Ascending aorta (tissue), 2 donors: Measurements from ENCODE around the gene BRPF3. TPM values are rescaled to one million over a fixed set of nuclear protein-coding genes. Genes with fewer than 3 reads are reported as not detected.

Experiments used
- DNase-seq, 2 donors: peaks; one replicate each; pipeline ENCODE4 v3.0.0-alpha.2; 2019; ENCODE audit warnings: low spot score in 2 of 2
- H3K27ac ChIP-seq, 2 donors: fragments of 200-600 bp; sonication (generic); one replicate each; pipeline ENCODE4 v1.5.1; 2016 to 2017; ENCODE audit warnings: mild to moderate bottlenecking in 1 of 2
- H3K27me3 ChIP-seq: fragments of 200-600 bp; sonication (generic); one replicate; pipeline ENCODE4 v1.5.1; 2017
- H3K36me3 ChIP-seq, 2 donors: fragments of 200-600 bp; sonication (generic); one replicate each; pipeline ENCODE4 v1.5.1; 2016
- H3K4me1 ChIP-seq, 2 donors: fragments of 200-600 bp; sonication (generic); one replicate each; pipeline ENCODE4 v1.5.1; 2016 to 2017; ENCODE audit warnings: mild to moderate bottlenecking in 1 of 2
- H3K4me3 ChIP-seq, 2 donors: fragments of 200-600 bp; sonication (generic); one replicate each; pipeline ENCODE4 v1.5.1; 2016 to 2017; ENCODE audit warnings: mild to moderate bottlenecking in 1 of 2
- H3K9me3 ChIP-seq, 2 donors: fragments of 200-600 bp; sonication (generic); one replicate each; pipeline ENCODE4 v1.5.1; 2016
- intact Hi-C: fragments of 100-400 bp; cut with DNase I; formaldehyde crosslinking; loops from one replicate; pipeline ENCODE4 v1.15.1; 2023
- total RNA-seq: library from RNA; depleted of rRNA; stranded (reverse); fragments of >200 nt; gene quantifications from one replicate; pipeline ENCODE4 v1.1.0, GENCODE V29; 2016
- TF ChIP-seq, protein P1 (sequence below), 3 experiments: fragments of 200-600 bp in 2 of 3; fragments of 450-650 bp in 1 of 3; sonication (generic) in 2 of 3; IDR thresholded peaks; one replicate each; pipeline ENCODE4 v1.5.1; 2016 to 2019; ENCODE audit warnings: antibody characterized with exemption in 3 of 3, mild to moderate bottlenecking in 1 of 3, moderate library complexity in 1 of 3

The BRPF3 gene
- total RNA-seq, 1 donor from 2014 or later: 26.5 TPM

DNA sequence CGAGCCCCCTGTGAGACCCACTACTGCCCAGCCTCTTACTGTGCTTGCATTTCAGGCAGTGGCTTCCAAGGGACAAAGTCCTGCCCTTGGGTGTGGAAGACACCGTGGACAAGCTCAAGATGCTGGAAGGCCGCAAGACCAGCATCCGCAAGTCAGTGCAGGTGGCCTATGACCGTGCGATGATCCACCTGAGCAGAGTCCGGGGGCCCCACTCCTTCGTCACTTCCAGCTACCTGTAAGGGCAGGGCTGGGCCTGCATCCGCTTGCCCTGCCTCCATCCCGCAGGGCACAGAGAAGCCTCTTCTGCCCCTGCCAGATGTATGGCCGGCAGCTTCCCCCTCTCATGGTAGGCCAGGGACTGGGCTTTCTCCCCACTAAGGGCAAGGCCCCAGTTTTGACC is 33.8 kb downstream of the BRPF3 start:
- Histone ChIP-seq H3K4me1 (no peaks in the 10 kb centered on the region), H3K27ac (no peak overlapping the region), H3K4me3 (no peak overlapping the region), H3K27me3 (no peaks in the 10 kb centered on the region), H3K36me3 (peaks cover 42 to 78% of the 10 kb centered on the region in 2 donors), H3K9me3 (no peaks in the 10 kb centered on the region)
- TF ChIP-seq, protein P1, sequence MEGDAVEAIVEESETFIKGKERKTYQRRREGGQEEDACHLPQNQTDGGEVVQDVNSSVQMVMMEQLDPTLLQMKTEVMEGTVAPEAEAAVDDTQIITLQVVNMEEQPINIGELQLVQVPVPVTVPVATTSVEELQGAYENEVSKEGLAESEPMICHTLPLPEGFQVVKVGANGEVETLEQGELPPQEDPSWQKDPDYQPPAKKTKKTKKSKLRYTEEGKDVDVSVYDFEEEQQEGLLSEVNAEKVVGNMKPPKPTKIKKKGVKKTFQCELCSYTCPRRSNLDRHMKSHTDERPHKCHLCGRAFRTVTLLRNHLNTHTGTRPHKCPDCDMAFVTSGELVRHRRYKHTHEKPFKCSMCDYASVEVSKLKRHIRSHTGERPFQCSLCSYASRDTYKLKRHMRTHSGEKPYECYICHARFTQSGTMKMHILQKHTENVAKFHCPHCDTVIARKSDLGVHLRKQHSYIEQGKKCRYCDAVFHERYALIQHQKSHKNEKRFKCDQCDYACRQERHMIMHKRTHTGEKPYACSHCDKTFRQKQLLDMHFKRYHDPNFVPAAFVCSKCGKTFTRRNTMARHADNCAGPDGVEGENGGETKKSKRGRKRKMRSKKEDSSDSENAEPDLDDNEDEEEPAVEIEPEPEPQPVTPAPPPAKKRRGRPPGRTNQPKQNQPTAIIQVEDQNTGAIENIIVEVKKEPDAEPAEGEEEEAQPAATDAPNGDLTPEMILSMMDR (IDR thresholded peaks at IDR 0.05): no peak
- intact Hi-C loops: no loop called here
- DNase-seq: no peak

DNA sequence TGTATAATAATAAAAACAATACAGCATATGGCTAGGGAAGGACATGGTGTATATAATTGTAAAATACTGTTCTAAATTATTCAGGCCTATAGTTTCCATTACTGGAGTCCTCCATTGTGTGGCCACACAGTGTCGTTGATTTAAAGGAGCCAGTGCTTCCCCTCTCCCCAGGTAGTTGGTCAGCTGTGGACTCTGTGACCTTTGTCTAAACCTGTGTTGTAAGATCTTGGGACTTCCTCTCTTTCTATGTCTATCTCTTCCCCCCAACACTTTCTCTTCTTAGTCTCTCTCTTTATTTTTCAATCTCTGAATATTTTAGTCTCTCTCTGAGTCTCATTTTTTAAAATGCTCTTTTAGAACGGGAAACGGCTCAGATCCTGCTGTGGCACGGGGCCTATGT is 35.6 kb downstream of the BRPF3 start:
- Histone ChIP-seq H3K27ac (no peak overlapping the region), H3K4me1 (no peaks in the 10 kb centered on the region), H3K9me3 (no peaks in the 10 kb centered on the region), H3K27me3 (no peaks in the 10 kb centered on the region), H3K4me3 (no peak overlapping the region), H3K36me3 (peaks cover 35 to 63% of the 10 kb centered on the region in 2 donors)
- intact Hi-C loops: no loop called here
- DNase-seq: no peak
- TF ChIP-seq, protein P1 (IDR thresholded peaks at IDR 0.05): no peak

DNA sequence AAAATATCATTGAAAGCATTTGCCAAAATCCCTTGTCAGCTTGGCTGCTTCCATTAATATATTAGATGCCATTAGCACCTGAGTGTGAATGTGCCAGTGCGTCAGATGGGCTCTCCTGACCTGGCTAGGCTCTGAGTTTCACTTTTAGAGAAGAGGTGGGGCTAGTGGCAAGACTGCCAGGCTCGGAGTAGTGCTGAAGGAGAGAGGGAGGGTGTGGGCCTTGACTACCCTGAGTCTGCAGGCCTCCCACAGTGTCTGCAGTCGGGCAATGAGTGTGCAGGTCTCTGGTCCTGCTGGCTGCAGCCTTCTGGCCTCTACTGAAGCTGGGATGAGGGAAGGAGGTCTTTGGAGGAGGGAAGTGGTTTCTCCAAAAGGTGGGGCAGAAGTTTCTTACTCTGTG is 38.8 kb downstream of the BRPF3 start:
- Histone ChIP-seq H3K9me3 (no peaks in the 10 kb centered on the region), H3K4me3 (no peak overlapping the region), H3K27me3 (no peaks in the 10 kb centered on the region), H3K4me1 (no peaks in the 10 kb centered on the region), H3K27ac (no peak overlapping the region), H3K36me3 (peaks cover 18 to 33% of the 10 kb centered on the region in 2 donors)
- DNase-seq: no peak
- TF ChIP-seq, protein P1 (IDR thresholded peaks at IDR 0.05): no peak
- intact Hi-C loops: no loop called here

DNA sequence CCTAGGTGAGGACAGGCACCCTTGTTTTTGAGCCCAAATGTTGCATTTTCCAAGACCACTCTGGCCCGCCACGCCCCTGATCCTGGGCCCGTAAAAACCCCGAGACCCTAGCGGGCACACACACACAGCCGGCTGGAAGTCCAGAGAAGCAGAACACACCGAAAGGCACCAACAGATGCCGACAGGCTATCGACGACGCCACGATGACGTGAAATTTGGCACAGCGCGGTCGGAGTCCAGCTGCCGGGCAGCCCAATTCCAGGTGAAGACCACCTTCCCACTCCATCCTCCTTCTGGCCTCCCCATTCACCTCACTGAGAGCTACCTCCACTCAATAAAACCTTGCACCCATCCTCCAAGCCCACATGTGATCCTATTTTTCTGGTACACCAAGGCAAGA is 39.3 kb downstream of the BRPF3 start:
- Histone ChIP-seq H3K4me3 (no peak overlapping the region), H3K9me3 (no peaks in the 10 kb centered on the region), H3K27ac (no peak overlapping the region), H3K36me3 (peaks cover 13 to 28% of the 10 kb centered on the region in 2 donors), H3K27me3 (no peaks in the 10 kb centered on the region), H3K4me1 (no peaks in the 10 kb centered on the region)
- DNase-seq: no peak
- TF ChIP-seq, protein P1 (IDR thresholded peaks at IDR 0.05): no peak
- intact Hi-C loops: no loop called here

DNA sequence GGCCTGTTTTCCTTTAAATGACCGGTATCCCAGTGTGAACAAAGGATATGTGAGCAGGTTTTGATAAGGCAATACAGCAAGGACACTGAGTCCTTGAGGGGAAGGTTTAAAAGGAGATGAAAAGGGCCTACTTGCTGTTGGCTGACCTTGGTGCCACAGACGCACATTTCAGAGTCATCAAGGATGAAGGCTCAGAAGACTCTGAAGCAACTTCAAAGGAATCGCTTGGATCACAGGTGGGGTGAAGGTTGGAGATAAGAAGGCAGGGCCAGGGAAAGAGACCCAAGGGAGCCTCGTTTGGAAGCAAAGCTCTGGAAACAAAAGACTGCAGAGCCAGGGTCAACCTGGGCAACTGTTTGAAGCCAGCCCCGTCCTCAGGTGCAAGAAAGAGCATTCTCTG is 43.2 kb downstream of the BRPF3 start:
- DNase-seq: peak in 1 of 2 donors; percentile 27
- TF ChIP-seq, protein P1 (IDR thresholded peaks at IDR 0.05): no peak
- H3K27me3 ChIP-seq: no peaks in the 10 kb centered on the region
- H3K9me3 ChIP-seq: no peaks in the 10 kb centered on the region
- no peaks in the 10 kb centered on the region for H3K36me3 ChIP-seq
- H3K27ac ChIP-seq: no peak overlapping the region
- intact Hi-C loops: no loop called here
- H3K4me3 ChIP-seq: no peak overlapping the region
- H3K4me1 ChIP-seq: no peaks in the 10 kb centered on the region

DNA sequence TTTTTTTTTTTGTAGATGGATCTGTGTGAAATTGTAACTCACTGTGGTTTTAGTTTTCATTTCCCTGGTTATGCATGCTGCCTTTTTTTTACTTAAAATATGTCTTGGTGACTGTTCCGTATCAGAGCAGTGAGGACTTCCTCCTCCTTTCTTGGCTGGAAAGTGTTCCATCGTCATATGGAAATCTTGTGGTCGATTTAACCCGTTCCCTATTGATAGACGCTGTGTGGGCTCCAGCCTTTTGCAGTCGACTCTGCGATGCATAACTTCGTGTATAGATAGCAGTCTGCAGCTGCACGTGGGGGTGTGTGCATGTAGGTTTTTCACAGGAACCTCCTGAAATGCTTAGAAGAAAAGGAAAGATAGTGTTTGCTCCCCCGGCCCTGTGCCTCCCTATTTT is 45.2 kb downstream of the BRPF3 start:
- intact Hi-C loops: no loop called here
- H3K4me1 ChIP-seq: no peaks in the 10 kb centered on the region
- TF ChIP-seq, protein P1 (IDR thresholded peaks at IDR 0.05): no peak
- DNase-seq: peak in 1 of 2 donors; percentile 58
- H3K4me3 ChIP-seq: no peak overlapping the region
- no peak overlapping the region for H3K27ac ChIP-seq
- no peaks in the 10 kb centered on the region for H3K9me3 ChIP-seq
- no peaks in the 10 kb centered on the region for H3K27me3 ChIP-seq
- no peaks in the 10 kb centered on the region for H3K36me3 ChIP-seq
